WTC11 (cell line): Measurements from ENCODE around the gene NTRK2.

ENCODE experiments used
- ESRRA ChIP-seq: sonication (generic); formaldehyde crosslinking; IDR thresholded peaks from 2 replicates; pipeline ENCODE4 v1.8.1; 2022; ENCODE audit warnings: mild to moderate bottlenecking, missing genetic modification reagents, borderline replicate concordance
- NFE2L1 ChIP-seq: sonication (generic); formaldehyde crosslinking; IDR thresholded peaks from 2 replicates; pipeline ENCODE4 v1.8.1; 2023; ENCODE audit warnings: missing genetic modification reagents
- SP1 ChIP-seq: sonication (generic); formaldehyde crosslinking; conservative IDR thresholded peaks from 2 replicates; pipeline ENCODE4 v1.8.1; 2022; ENCODE audit warnings: missing genetic modification reagents
- TEAD1 ChIP-seq: sonication (generic); formaldehyde crosslinking; IDR thresholded peaks from 2 replicates; pipeline ENCODE4 v1.8.0; 2022; ENCODE audit warnings: mild to moderate bottlenecking, missing genetic modification reagents
- ZNF138 ChIP-seq: sonication (generic); formaldehyde crosslinking; conservative IDR thresholded peaks from 2 replicates; pipeline ENCODE4 v1.8.1; 2022; ENCODE audit warnings: mild to moderate bottlenecking, moderate library complexity, missing genetic modification reagents
- TF ChIP-seq, protein P1 (sequence below): fragments of 200-600 bp; IDR thresholded peaks from 2 replicates; pipeline ENCODE4 v1.8.0; 2022; ENCODE audit warnings: antibody characterized with exemption
- TF ChIP-seq, protein P2 (sequence below): sonication (generic); formaldehyde crosslinking; conservative IDR thresholded peaks from 2 replicates; pipeline ENCODE4 v1.8.1; 2023; ENCODE audit warnings: mild to moderate bottlenecking, low read depth, missing genetic modification reagents, moderate library complexity

DNA sequence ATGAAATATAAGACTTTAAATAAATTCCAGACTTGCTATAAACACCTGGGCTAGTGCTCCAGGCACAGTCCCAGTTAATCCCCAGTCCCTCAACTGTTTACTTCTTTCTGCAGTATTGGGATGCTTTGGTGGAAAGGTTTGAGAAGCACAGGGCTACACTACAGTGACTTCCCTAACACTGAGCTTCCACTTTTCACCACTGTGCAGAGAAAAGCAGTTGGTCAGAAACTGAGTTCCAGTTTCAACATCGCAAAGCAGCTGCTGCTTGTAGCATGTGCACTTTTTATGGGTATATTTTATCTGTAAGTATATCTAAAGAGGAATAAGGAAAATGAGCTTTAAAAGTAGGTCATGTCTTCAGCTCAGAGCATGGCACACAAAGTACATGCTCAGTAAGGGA is 339.7 kb downstream of the NTRK2 start:
- TF ChIP-seq, protein P1, sequence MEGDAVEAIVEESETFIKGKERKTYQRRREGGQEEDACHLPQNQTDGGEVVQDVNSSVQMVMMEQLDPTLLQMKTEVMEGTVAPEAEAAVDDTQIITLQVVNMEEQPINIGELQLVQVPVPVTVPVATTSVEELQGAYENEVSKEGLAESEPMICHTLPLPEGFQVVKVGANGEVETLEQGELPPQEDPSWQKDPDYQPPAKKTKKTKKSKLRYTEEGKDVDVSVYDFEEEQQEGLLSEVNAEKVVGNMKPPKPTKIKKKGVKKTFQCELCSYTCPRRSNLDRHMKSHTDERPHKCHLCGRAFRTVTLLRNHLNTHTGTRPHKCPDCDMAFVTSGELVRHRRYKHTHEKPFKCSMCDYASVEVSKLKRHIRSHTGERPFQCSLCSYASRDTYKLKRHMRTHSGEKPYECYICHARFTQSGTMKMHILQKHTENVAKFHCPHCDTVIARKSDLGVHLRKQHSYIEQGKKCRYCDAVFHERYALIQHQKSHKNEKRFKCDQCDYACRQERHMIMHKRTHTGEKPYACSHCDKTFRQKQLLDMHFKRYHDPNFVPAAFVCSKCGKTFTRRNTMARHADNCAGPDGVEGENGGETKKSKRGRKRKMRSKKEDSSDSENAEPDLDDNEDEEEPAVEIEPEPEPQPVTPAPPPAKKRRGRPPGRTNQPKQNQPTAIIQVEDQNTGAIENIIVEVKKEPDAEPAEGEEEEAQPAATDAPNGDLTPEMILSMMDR, result no peak
- TF ChIP-seq, protein P2, sequence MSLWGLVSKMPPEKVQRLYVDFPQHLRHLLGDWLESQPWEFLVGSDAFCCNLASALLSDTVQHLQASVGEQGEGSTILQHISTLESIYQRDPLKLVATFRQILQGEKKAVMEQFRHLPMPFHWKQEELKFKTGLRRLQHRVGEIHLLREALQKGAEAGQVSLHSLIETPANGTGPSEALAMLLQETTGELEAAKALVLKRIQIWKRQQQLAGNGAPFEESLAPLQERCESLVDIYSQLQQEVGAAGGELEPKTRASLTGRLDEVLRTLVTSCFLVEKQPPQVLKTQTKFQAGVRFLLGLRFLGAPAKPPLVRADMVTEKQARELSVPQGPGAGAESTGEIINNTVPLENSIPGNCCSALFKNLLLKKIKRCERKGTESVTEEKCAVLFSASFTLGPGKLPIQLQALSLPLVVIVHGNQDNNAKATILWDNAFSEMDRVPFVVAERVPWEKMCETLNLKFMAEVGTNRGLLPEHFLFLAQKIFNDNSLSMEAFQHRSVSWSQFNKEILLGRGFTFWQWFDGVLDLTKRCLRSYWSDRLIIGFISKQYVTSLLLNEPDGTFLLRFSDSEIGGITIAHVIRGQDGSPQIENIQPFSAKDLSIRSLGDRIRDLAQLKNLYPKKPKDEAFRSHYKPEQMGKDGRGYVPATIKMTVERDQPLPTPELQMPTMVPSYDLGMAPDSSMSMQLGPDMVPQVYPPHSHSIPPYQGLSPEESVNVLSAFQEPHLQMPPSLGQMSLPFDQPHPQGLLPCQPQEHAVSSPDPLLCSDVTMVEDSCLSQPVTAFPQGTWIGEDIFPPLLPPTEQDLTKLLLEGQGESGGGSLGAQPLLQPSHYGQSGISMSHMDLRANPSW (CRISPR knock-in tag), result no peak
- TF ChIP-seq SP1 (no peak), NFE2L1 (CRISPR knock-in tag) (no peak), ZNF138 (CRISPR knock-in tag) (no peak), ESRRA (CRISPR knock-in tag) (no peak), TEAD1 (no peak)
